GM19468 (cell line): Measurements from ENCODE around the gene C2orf78.
"Not testable (repeated sequence)": the region's sequence is repeated elsewhere in the genome, so short reads cannot be mapped to it uniquely, and the experiment has no call there.

Source experiments
- ATAC-seq: cut with Tn5 transposase; IDR thresholded peaks from one replicate; pipeline ENCODE4 v1.9.1; 2021; ENCODE audit warnings: mild to moderate bottlenecking, moderate library complexity, moderate number of reproducible peaks; ENCODE audit not compliant: unreplicated experiment; ENCODE audit errors: extremely low read depth

The C2orf78 gene, protein sequence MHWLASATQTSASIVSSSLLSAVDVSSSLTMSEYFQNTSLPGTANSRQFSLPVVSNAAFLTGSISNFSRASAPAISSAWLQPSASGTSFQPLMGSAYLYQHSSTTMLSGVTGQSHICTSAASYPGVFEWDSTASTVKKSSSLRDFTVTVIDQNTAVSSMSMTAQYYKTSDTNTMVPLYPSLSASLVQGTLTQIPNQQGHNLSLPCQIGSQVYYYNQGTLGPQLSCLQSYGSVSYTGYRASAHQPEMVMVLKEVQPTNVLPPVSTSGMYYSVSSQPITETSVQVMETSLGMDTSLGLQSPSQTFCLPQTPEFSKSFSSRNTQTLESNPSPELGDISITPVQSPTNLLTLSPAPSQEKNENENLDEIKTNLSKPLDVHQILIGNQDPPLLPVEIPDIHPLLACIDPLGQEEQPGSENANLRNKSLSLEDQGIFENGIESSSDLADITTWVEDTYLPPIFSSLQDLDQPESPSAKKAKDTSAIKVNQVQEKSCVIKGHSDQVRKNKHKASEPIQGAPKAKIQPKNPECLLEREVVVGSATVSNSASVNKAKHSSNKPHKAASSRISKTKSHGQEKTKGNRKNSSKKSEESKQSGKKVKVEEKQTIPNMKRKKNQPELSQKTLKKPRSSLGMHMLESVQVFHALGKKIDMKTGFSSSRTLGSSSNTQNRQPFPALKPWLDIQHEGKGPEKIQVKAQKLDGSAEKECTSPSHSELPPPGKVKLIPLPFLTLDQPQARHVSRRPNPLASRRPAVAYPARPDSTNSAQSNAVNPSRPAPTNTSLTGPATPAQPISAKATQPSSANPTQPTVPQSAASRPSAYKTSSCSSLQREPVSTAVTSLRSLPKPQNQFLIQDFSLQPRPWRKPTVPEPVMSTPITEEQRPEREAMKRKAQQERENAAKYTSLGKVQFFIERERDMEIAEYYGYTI

DNA sequence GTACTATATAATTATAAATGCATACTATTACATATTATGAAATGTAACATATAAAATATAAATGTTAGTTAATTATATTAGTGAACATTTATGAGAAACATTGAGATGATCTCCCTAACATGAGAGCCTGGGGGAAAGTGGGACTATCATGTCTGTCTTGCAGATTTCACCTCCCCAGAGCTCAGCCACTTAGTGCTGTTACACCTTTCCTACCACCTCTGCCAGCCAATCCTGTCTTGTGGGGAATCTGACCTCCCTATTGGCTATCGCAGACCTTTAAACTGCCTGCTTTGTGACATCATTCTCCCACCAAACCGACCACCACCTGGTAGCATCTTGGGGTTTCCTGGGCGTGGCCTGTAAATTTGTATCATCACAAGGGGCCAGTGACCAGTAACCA lies at the start of gene C2orf78:
C2orf78 (plus strand) TSS at position 301 of the 400 bp plus-strand sequence. CDS start 127 bp downstream, outside the sequence.
- ATAC-seq: not testable (repeated sequence)

DNA sequence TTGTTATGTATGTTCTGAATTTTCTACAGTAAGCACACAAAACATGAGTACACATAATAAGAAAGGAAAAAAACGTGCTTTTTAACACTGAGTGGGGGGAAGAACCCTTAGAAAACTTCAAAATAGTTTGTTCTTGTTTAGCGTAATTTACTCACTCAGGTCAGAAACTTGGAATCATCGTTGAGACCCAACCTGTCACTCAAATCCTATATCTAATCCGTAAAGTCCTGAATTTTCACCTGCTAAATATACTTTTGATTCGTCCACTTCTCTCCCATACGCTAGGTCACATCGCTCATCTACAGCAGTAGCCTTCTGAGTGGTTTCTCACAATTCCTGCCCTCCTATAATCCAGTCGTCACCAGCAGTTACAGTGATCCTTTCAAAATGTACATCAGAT lies 47.6 kb upstream of the C2orf78 start:
- no peak for ATAC-seq

DNA sequence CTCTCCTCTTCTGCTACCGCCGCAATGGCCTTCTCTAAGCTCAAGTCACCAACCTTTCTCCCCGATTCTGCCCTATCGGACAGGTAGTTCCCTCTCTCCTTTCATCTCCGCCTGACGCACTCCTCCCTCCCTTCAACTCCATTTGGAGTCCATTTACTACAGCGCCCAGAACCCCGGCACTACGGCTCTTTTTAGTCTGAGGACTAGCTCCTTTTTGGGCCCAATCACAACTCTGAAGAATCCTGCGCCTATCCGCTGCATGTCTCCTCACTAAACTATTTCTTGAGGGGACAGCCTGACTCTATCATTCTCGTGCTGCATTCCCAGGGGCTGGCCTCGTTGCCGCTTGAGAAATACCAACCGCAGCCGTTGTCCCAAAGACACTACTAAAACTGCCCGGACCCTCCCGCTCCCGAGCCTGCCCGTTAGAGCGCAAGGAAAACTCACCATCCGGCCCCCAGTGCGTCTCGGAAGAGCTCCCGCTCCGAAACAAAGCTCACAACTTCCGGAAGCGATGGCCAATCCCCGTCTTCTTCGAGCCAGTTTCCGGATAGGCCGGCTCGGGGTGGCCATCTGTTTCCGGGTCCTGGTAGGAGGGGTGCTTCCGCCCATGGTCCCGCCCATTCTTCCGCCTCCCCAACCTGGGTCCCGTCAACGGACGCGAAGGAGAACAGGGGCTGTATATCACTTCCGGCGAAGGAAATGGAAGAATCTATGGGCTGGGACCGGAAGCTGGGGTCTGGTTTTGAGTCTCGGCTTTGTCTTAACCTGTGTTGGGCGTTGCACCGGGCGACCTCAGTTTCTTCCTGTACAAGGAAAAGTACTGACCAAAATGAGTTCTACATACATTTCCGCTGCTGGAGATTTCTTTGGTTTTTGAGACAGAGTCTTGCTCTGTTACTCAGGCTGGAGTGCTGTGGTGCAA lies 46.9 kb upstream of the C2orf78 start, which contains the start of gene TPRKB:
TPRKB (minus strand) TSS at position 491 of the 925 bp plus-strand sequence. CDS start 2,776 bp downstream, outside the sequence.
- peak; percentile 88 for ATAC-seq

DNA sequence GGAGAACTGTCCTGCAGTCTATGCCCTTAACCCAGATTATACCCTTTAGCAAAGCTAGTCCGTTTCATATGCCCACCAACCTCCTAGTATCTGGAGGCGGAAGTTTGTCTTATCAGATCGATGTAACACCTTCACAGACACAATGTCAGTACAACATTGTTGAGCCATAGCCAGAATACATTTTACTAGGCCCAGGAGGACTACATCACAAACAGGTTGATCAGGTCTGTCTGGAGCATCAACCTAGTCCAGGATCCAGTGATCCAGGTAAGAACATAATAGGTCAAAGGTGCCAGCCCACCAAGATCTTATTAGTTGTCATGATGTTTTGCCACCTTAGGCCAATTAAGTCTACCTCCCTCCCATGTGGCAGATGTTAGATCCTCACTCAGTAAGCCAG lies 44.9 kb upstream of the C2orf78 start:
- no peak for ATAC-seq

DNA sequence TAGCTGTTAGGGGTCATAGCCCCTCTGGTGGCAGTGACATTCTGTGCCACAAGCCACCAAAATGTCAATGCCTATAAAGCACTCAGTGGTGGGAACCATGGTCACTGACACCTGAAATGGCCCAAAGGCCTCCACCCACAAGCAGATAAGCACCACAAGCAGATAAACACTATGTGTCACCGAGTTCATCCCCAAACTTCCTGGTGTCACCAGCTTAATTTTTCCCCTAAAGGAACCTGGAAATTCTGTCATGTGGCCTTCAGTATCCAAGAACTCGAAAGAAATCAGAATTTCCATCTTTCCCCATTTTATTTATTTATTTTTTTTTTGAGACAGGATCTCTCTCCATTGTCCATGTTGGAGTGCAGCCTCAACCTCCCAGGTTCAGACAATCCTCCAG lies 43.2 kb upstream of the C2orf78 start:
- no peak for ATAC-seq

DNA sequence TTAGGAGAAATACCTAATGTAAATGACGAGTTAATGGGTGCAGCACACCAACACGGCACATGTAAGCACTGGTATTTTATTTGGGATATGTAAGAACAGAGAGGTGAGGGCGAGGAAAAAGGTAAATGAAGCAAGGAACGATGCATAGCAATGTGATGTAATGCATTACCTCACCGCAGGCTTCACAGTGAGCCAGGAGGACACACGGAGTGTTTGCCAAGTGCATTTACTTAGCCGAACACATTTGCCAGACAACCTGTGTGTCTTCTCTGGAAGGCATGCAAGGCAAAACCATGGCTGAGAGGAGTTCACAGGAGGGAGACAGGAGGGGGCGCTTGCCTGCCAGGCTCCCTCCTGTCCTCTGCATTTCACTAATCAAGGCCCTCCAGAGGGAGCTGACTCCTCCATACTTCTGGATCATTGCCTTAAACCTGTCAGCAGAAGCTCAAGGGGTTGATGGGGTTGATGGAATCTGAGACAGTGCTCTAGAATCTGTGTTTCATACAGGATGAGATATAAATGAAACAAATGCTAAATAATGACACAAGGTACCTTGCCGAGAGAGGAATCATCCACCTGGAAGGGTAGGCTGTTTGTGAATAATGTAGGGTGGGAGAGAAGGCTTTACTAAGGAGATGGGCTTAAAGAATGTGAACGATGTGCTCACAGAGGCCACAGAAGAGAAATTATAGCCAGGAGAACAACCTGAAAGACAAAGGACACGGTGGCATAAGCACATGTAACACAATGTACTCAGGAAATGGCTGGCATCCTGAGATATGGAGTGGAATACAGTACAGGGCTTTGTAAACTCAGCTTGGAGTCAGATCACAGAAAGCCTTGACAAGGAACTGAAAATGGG lies 37.7 kb upstream of the C2orf78 start:
- ATAC-seq: no peak

DNA sequence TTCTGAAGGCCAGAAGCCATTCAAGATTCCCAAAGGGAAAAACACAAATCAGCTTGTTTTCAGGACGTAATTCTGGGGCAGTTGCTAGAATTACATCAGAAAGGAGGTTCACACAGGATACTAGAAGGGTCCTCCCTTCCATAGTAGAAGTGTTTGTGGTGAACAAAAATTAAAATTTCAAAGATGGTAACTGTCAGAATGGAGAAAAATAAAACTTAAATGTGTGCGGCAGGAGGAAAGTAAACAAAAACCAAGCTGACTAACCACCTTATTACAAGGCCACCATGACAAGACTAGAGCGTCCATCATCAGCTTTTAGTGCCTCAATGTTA lies 37.1 kb upstream of the C2orf78 start:
- ATAC-seq: no peak

DNA sequence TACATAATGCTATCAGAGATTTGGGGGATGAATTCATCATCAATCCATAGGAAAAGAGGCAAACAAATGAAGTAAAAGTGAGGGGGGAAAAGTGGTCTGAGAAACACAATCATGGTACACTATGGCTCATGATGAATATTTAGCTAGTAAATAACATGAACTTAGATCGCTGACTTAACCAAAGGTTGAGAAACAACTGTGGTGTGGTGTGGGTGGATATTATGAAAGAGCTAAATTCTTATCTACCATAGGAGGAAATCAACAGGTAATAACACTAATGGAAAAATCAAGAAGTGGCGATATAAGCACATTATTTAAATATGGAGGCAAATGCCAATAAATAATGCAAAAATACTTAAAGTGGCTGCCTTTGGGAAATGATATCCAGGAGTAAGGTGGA lies 34.7 kb upstream of the C2orf78 start:
- ATAC-seq: no peak

DNA sequence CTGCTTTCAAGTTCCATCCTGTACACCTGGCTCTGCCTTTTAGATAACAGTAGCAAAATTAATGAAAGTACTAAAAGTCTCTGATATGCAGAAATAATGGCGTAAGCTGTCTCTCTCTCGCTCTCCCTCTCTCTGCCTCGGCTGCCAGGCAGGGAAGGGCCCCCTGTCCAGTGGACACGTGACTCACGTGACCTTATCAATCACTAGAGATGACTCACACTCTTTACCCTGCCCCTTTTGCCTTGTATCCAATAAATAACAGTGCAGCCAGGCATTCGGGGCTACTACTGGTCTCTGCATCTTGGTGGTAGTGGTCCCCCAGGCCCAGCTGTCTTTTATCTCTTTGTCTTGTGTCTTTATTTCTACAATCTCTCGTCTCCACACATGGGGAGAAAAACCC lies 29.7 kb upstream of the C2orf78 start:
- not testable (repeated sequence) for ATAC-seq

DNA sequence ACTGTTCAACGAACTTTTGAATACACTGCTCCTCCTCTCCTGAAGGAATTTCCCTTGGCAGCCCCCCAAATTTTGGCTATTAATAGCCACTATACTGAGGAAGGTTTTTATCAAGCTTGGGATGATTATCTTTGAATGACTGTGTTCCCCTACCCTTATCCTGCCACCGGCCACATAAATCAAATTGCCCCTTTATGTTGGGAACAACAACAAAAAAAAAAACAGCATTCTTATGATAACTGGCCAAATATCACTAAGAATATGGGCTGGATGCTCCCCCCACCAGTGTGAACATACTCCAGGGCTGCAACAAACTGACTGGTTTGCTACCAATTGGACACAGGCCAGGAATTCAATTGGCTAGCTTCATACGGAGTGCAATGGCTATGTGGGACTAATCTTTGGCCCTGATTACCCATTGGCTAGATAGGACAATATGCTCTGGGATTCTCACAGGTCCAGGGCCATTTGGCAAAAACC lies 24.7 kb upstream of the C2orf78 start:
- no peak for ATAC-seq

DNA sequence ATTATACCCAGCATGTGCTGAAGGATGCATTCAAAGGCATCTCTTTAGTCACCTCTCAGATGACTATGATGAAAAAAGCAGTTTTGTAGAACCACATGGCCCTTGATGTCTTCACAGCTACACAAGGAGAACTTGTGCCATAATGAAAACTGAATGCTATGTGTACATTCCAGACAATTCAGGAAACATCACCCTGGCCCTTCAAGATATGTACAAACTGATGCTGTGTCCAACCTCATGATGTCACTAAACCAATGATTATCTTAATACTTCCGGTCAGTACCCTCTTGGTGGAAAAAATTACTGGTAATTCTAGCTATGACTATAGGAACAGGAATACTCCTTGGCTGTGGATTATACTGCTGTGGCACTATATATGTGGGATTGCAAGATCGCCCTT lies 24.1 kb upstream of the C2orf78 start:
- no peak for ATAC-seq

DNA sequence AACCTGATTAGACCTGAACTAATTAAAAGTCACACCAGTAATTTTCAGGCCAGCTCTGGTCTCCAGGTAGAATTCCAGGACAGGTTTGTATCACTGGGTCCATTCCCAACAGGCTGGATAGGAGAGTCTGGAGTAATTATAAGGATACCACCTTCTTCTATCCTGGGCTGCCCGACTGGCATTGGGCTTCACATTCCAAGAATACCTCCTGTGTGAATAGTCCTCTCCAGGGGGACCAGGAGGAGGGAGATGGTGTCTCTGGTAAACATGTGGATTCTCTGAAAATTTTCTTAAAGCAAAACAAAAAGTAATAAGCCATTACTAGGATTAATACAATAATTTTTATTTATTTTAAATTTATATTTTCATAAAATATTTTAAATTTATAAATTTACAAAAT lies 21.4 kb upstream of the C2orf78 start:
- ATAC-seq: no peak

DNA sequence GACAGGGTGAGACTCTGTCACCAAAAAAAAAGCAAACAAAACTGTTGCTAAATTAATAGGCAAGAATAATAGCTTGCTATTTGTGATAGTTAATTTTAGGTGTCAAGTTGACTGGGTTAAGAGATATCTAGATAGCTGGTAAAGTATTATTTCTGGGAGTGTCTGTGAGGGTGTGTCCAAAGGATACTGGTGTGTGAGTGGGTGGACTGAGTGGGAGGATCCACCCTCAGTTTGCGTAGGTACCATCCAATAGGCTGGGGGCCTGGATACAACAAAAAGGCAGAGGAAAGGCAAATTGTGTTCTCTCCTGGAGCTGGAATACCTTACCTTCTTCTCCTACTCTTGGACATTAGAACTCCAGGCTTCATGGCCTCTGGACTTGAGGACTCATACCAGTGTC lies 19.0 kb upstream of the C2orf78 start:
- no peak for ATAC-seq

DNA sequence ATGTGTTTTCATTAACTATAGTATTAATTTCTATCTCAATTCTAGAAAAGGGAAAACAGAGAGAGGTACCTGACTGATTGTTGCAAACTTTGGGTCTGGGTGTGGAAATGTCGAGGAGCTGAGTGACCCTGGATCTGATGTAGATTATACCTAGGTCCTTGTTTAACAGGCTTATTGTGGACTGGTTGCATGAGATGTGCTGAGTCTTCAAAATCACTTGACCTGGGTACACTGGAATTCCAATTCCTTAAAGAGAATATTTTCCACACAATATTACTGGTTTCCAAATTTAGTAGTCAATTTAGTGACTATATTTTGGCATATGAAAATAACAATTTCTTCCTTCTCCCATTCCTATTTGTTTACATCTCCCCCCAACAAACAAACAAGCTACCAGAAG lies 17.6 kb upstream of the C2orf78 start:
- ATAC-seq: no peak

DNA sequence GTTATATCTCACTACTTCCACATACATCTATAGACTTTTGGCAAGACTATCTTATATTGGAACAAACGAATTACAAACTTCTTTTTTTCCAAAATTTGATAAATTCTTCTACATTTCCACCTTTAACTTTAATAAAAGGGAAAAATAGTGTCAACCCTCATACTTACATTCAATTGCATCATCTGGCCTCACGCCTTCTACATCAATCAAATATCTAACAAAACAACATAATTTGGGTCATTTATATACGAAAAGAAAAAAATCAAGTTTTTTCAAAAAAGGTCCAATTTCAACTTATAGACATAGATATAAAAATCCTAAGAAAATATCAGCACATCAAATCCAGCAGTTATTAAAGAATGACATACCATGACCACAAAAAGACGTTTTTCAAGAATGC lies 17.0 kb upstream of the C2orf78 start:
- no peak for ATAC-seq

DNA sequence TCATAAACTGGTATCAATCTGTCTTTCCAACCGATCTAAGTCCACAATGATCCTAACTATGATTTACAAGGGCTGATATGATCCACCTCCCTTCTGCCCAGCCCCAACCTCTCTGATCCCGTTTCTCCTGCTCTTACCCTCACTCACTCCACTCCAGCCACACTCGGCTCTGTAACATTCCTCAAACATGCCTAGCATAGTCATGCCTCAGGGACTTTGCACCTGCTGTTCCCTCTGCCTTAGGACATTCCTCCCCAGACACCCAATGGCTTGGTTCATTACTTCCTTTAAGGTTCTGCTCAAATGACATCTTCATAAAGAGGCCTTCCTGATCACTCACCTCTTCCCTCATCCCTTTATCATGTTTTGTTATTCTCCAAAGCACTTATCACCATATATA lies 13.3 kb upstream of the C2orf78 start:
- no peak for ATAC-seq

DNA sequence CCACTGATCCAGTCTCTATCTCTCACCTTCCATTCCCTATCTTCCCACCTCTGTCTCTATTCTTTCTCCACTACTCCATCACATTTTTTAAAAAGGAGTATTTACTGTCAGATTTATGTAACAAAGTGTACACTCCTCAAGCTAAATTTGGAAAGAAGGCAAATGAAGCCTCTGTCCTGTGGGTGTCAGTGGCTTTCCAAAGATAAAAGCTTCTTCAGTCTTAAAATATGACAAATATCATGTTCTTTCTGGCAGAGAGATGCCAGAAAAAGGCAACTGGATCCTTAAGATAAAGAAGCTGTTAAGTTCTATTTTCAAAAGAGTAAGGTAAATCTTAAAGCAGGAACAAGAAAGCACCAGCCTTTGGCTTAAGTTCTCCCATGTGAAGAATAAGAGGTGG lies 11.2 kb upstream of the C2orf78 start:
- ATAC-seq: no peak

DNA sequence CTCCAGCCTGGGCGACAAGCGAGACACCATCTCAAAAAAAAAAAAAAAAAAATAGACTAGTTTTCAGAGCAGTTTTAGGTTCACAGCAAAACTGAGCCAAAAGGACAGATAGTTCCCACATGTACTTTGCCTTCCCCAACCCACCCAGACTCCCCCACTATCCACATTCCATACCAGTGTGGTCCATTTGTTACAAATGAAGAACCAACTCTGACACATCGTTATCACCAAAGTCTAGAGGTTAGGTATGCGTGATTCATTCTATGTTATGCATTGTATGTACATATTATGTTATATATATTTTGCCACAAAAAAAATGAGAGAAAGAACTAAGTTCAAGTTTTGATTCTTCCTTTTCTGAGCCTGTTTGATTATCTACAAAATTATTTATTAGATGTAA lies 7.6 kb upstream of the C2orf78 start:
- no peak for ATAC-seq

DNA sequence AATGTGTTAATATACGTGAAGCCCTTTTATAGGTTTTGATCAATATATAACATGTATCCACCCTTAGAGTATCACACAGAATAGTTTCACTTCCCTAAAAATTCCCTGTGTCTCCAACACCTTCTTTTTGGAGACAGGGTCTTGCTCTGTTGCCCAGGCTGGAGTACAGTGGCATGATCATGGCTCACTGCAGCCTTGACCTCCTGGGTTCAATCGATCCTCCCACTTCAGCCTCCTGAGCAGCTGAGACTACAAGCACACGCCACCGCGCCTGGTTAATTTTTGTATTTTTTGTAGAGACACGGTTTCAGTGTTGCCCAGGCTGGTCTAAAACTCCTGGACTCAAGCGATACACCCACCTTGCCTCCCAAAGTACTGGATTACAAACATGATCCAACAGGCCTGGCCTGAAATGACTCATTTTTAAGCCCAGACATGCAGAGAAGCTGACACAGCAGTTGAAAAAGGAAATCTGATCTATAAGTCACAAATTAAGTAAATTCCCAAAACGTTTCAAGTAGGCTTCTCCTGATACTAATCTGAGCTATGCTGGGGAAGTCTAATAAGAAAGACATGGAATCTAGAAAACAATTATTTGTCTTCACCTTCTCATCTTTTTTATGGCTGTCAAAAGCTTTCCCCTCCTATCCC lies 7.0 kb upstream of the C2orf78 start:
- no peak for ATAC-seq
